Activated naive CD4-positive, alpha-beta T cell treated with anti-CD3 and anti-CD28 coated beads, Interleukin-2, amount 50 U/mL, for 72 hours (primary cell): ENCODE results near the gene SLC25A18. TPM values are rescaled to one million over a fixed set of nuclear protein-coding genes. Genes with fewer than 3 reads are reported as not detected.

Experiments
- ATAC-seq, 2 donors: fragments of 150-1000 bp; cut with Tn5 transposase; 2 replicates each; pipeline ENCODE4 v1.10.0; 2021; ENCODE audit warnings: mild to moderate bottlenecking in 2 of 2, moderate library complexity in 2 of 2
- DNase-seq, 2 donors: peaks; one replicate each; pipeline ENCODE4 v3.0.0; 2021 to 2022; ENCODE audit warnings: low spot score in 2 of 2
- H3K27ac Mint-ChIP-seq, 2 donors: one replicate each; pipeline ENCODE4 v1.8.0; 2022; ENCODE audit warnings: mild to moderate bottlenecking in 2 of 2, mixed read lengths in 2 of 2
- H3K36me3 Mint-ChIP-seq, 2 donors: one replicate each; pipeline ENCODE4 v1.8.0; 2022; ENCODE audit warnings: mixed read lengths in 2 of 2
- H3K9me3 Mint-ChIP-seq, 2 donors: one replicate each; pipeline ENCODE4 v1.8.0; 2022; ENCODE audit warnings: mixed read lengths in 2 of 2
- total RNA-seq, 2 donors: library from RNA; stranded (reverse); gene quantifications; one replicate each; pipeline ENCODE4 v1.2.3, GENCODE V29; 2022

SLC25A18 gene
- total RNA-seq, 2 donors from 2014 or later: not detected

- no peaks in the 10 kb centered on the region for H3K9me3 Mint-ChIP-seq
- no peak for ATAC-seq
- H3K27ac Mint-ChIP-seq: no peak overlapping the region
- no peaks in the 10 kb centered on the region for H3K36me3 Mint-ChIP-seq
- DNase-seq: no peak
These were observed 25.3 kb downstream of the SLC25A18 start for GRCh38 chr22:17588606-17589005.

GRCh38 chr22:17589810-17590375 is 26.6 kb downstream of the SLC25A18 start:
- Mint-ChIP-seq H3K9me3 (no peaks in the 10 kb centered on the region), H3K36me3 (no peaks in the 10 kb centered on the region), H3K27ac (no peak overlapping the region)
- DNase-seq: no peak
- no peak for ATAC-seq

- H3K9me3 Mint-ChIP-seq: no peaks in the 10 kb centered on the region
- no peak for ATAC-seq
- no peak for DNase-seq
- no peaks in the 10 kb centered on the region for H3K36me3 Mint-ChIP-seq
- no peak overlapping the region for H3K27ac Mint-ChIP-seq
These were observed 27.3 kb downstream of the SLC25A18 start for GRCh38 chr22:17590586-17590985.

GRCh38 chr22:17592201-17592600 is 28.9 kb downstream of the SLC25A18 start:
- peaks cover 0 to 5% of the 10 kb centered on the region in 2 donors for H3K36me3 Mint-ChIP-seq
- H3K27ac Mint-ChIP-seq: no peak overlapping the region
- ATAC-seq (no peak), DNase-seq (peak in 1 of 2 donors; percentile 7)
- no peaks in the 10 kb centered on the region for H3K9me3 Mint-ChIP-seq

GRCh38 chr22:17596226-17596625 is 32.9 kb downstream of the SLC25A18 start:
- ATAC-seq (no peak), DNase-seq (no peak)
- H3K27ac Mint-ChIP-seq: no peak overlapping the region
- no peaks in the 10 kb centered on the region for H3K9me3 Mint-ChIP-seq
- peaks cover 11 to 16% of the 10 kb centered on the region in 2 donors for H3K36me3 Mint-ChIP-seq

GRCh38 chr22:17597217-17597616 is 33.9 kb downstream of the SLC25A18 start:
- no peak for DNase-seq
- peak; percentile 30 to 56 for ATAC-seq
- peak overlapping the region in 1 of 2 donors; percentile 74 for H3K27ac Mint-ChIP-seq
- H3K9me3 Mint-ChIP-seq: no peaks in the 10 kb centered on the region
- H3K36me3 Mint-ChIP-seq: peaks cover 11 to 16% of the 10 kb centered on the region in 2 donors

- ATAC-seq (no peak), DNase-seq (no peak)
- Mint-ChIP-seq H3K36me3 (peaks cover 11 to 16% of the 10 kb centered on the region in 2 donors), H3K27ac (peak overlapping the region in 1 of 2 donors; percentile 6), H3K9me3 (no peaks in the 10 kb centered on the region)
These were observed 35.0 kb downstream of the SLC25A18 start for GRCh38 chr22:17598318-17598717.

- DNase-seq (no peak), ATAC-seq (no peak)
- Mint-ChIP-seq H3K27ac (peak overlapping the region; percentile 50 to 63), H3K36me3 (peaks cover 11 to 16% of the 10 kb centered on the region in 2 donors), H3K9me3 (no peaks in the 10 kb centered on the region)
These were observed 37.7 kb downstream of the SLC25A18 start for GRCh38 chr22:17601031-17601430.

- no peaks in the 10 kb centered on the region for H3K9me3 Mint-ChIP-seq
- H3K27ac Mint-ChIP-seq: no peak overlapping the region
- no peak for ATAC-seq
These were observed 40.4 kb downstream of the SLC25A18 start for GRCh38 chr22:17603668-17604067.

GRCh38 chr22:17606496-17606895 is 43.2 kb downstream of the SLC25A18 start:
- Mint-ChIP-seq H3K27ac (peak overlapping the region in 1 of 2 donors; percentile 87), H3K36me3 (no peaks in the 10 kb centered on the region), H3K9me3 (no peaks in the 10 kb centered on the region)
- no peak for DNase-seq
- no peak for ATAC-seq

More at GRCh38 chr22:17603668-17604067, 40.4 kb downstream of the SLC25A18 start:
- no peak for DNase-seq
- peaks cover 5% of the 10 kb centered on the region in 2 donors for H3K36me3 Mint-ChIP-seq

- DNase-seq: no peak
- no peaks in the 10 kb centered on the region for H3K9me3 Mint-ChIP-seq
- peak in 1 of 2 donors; percentile 50 for ATAC-seq
- no peaks in the 10 kb centered on the region for H3K36me3 Mint-ChIP-seq
- H3K27ac Mint-ChIP-seq: peak overlapping the region in 1 of 2 donors; percentile 70
These were observed 44.7 kb downstream of the SLC25A18 start for GRCh38 chr22:17607891-17608521.

GRCh38 chr22:17612057-17612456 is 48.8 kb downstream of the SLC25A18 start:
- ATAC-seq (no peak), DNase-seq (no peak)
- Mint-ChIP-seq H3K27ac (peak overlapping the region in 1 of 2 donors; percentile 79), H3K36me3 (no peaks in the 10 kb centered on the region), H3K9me3 (no peaks in the 10 kb centered on the region)

GRCh38 chr22:17613280-17613679 is 50.0 kb downstream of the SLC25A18 start:
- no peak for ATAC-seq
- H3K36me3 Mint-ChIP-seq: no peaks in the 10 kb centered on the region

GRCh38 chr22:17627961-17628405 is 64.7 kb downstream of the SLC25A18 start:
- Mint-ChIP-seq H3K9me3 (no peaks in the 10 kb centered on the region), H3K36me3 (peaks cover 0 to 11% of the 10 kb centered on the region in 2 donors), H3K27ac (peak overlapping the region; percentile 97)
- no peak for DNase-seq
- no peak for ATAC-seq

More at GRCh38 chr22:17613280-17613679, 50.0 kb downstream of the SLC25A18 start:
- no peak for DNase-seq
- Mint-ChIP-seq H3K9me3 (no peaks in the 10 kb centered on the region), H3K27ac (no peak overlapping the region)

- Mint-ChIP-seq H3K9me3 (no peaks in the 10 kb centered on the region), H3K27ac (peak within 1 kb of the TSS; percentile 97), H3K36me3 (peaks cover 0 to 11% of the 10 kb centered on the region in 2 donors)
- peak; percentile 100 for ATAC-seq
- DNase-seq: peak; percentile 93 to 96
These were observed 65.3 kb downstream of the SLC25A18 start, which contains the start of gene ATP6V1E1 for GRCh38 chr22:17628406-17629172. Gene ATP6V1E1 (minus strand): TSS chr22:17628749. CDS start chr22:17628635, 114 bp downstream.

- H3K9me3 Mint-ChIP-seq: no peaks in the 10 kb centered on the region
- DNase-seq: no peak
- no peak for ATAC-seq
- peaks cover 0 to 11% of the 10 kb centered on the region in 2 donors for H3K36me3 Mint-ChIP-seq
- H3K27ac Mint-ChIP-seq: peak overlapping the region; percentile 97
These were observed 65.8 kb downstream of the SLC25A18 start for GRCh38 chr22:17629173-17629489.

GRCh38 chr22:17629641-17630040 is 66.3 kb downstream of the SLC25A18 start:
- Mint-ChIP-seq H3K27ac (peak overlapping the region in 1 of 2 donors; percentile 97), H3K36me3 (peaks cover 0 to 11% of the 10 kb centered on the region in 2 donors), H3K9me3 (no peaks in the 10 kb centered on the region)
- DNase-seq (no peak), ATAC-seq (no peak)
